Neural progenitor cell (in vitro differentiated cells): ENCODE results near the gene SHBG.
A peak's percentile ranks its signal among the peaks of the same experiment; 100 is the strongest.

ENCODE experiments used
- EZH2phosphoT487 ChIP-seq: fragments of 200-600 bp; sonication (generic); IDR thresholded peaks from 2 replicates; pipeline ENCODE4 v1.6.1; 2017; ENCODE audit warnings: antibody characterized with exemption
- TF ChIP-seq, protein P1 (sequence below): fragments of 200-600 bp; sonication (generic); IDR thresholded peaks from 2 replicates; pipeline ENCODE4 v1.5.1; 2017; ENCODE audit warnings: antibody characterized with exemption, mild to moderate bottlenecking

DNA sequence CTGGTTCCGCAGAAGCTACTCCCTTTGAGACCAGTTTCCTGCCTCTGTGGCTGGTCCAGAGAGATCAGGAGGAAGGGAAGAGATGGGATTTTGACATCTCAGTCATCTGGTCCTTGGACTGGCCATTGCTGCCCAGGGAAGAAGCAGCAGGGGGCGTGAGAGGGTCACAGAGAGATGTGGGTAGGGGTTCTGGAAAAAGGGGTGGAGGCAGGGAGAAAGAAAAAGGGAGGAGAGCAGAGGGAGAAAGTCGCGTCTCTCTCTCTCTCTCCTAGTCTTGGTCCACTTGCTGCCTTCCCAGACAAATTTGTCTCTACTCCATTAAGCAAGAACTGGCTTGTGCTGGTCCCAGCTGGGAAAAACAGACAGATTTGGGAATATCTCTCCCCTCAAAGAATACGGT, 4.4 kb downstream of the SHBG start:
- no peak for TF ChIP-seq EZH2phosphoT487
- TF ChIP-seq, protein P1, sequence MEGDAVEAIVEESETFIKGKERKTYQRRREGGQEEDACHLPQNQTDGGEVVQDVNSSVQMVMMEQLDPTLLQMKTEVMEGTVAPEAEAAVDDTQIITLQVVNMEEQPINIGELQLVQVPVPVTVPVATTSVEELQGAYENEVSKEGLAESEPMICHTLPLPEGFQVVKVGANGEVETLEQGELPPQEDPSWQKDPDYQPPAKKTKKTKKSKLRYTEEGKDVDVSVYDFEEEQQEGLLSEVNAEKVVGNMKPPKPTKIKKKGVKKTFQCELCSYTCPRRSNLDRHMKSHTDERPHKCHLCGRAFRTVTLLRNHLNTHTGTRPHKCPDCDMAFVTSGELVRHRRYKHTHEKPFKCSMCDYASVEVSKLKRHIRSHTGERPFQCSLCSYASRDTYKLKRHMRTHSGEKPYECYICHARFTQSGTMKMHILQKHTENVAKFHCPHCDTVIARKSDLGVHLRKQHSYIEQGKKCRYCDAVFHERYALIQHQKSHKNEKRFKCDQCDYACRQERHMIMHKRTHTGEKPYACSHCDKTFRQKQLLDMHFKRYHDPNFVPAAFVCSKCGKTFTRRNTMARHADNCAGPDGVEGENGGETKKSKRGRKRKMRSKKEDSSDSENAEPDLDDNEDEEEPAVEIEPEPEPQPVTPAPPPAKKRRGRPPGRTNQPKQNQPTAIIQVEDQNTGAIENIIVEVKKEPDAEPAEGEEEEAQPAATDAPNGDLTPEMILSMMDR = peak; percentile 61
